ENCODE measurements around the gene YTHDF1. TPM values are rescaled to one million over a fixed set of nuclear protein-coding genes. Genes with fewer than 3 reads are reported as not detected.

Gene YTHDF1
- total and polyA plus RNA-seq, 2 of the 8 experiments (the other 6 are each of a cell fraction or from before 2014, with no cell fraction given): 32.8 to 66.0 TPM

DNA sequence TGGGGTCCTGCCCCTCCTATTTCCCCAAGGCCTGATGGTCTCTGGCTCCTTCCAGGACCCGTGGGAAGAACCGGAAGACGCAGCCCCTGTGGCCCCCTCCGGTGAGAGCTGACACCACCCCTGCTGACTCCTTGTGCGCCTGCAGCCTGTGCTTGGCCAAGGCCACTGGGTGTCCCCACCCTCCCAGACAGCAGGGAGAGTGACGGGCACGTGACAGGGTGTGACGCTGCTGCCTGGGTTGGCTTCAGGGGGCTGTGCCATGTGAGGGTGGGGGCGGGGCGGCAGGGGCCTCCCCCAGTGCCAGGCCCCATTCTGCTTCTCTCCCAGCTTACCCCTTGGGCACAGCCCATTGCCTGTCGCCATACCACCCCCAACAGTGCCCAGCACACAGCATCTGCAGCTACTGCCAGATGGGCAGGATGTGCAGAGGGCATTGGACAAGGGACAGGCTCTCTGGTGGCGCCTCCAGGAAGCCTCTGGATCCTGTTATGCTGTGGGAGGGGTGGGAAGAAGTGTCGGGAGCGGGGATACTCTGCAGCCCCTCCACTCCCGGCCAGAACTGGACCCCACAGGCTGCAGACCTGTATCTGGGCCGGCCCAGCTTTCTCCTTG lies 22.7 kb upstream of the YTHDF1 start:
- no peak overlapping the region for H3K14ac ChIP-seq (ENCODE audit: insufficient read length)
- H2BK120ac ChIP-seq (replicated peaks; ENCODE audit: low read depth, low read length): no peak overlapping the region
- no peaks in the 10 kb centered on the region for H3K79me1 ChIP-seq (ENCODE audit: low read depth, low read length)
- no peak overlapping the region for H2BK5ac ChIP-seq (ENCODE audit: low read depth, low read length)
- H3K27ac ChIP-seq (ENCODE audit: low read depth, low read length): no peak overlapping the region
- H4K8ac ChIP-seq (ENCODE audit: extremely low read depth, insufficient read depth, low read length): no peak overlapping the region
- H3K36me3 ChIP-seq (ENCODE audit: control insufficient read depth in 2 of 4, insufficient read depth in 4 of 4, low read length in 3 of 4): no peaks in the 10 kb centered on the region
- no peaks in the 10 kb centered on the region for H3K9me3 ChIP-seq (ENCODE audit: insufficient read depth in 2 of 2, low read depth in 1 of 2, low read length in 1 of 2)
- no peaks in the 10 kb centered on the region for H4K20me1 ChIP-seq (replicated peaks in 1 of 2; ENCODE audit: control insufficient read depth in 1 of 2, insufficient read depth in 2 of 2, low read length in 2 of 2)
- no peaks in the 10 kb centered on the region for H3K23me2 ChIP-seq (ENCODE audit: low read depth, low read length)
- no peak overlapping the region for H3K4me3 ChIP-seq (ENCODE audit: extremely low read depth in 1 of 4, insufficient read depth in 2 of 4, low read depth in 3 of 4, low read length in 4 of 4)
- no peak overlapping the region for H2BK20ac ChIP-seq (ENCODE audit: low read length)
- ChIA-PET CTCF (ENCODE audit: partially characterized antibody) (interaction anchor here (0.6 to 10.9 kb wide), 7 partner anchors 9 to 143 kb away, joined by 3 to 199 read pairs (median 5); no protein-coding TSS in a partner anchor), POLR2A (ENCODE audit: partially characterized antibody) (interaction anchor here (0.8 to 1.7 kb wide), 3 partner anchors 15 to 24 kb away, joined by 3 to 6 read pairs (median 5); partner anchors contain the start of gene NKAIN4)
- FAIRE-seq (no peak), DNase-seq (ENCODE audit: low read depth in 1 of 2, low spot score in 2 of 2) (no peak)
- no peak overlapping the region for H3K4ac ChIP-seq (replicated peaks; ENCODE audit: insufficient read length, low read depth, low read length)
- no peak overlapping the region for H3K23ac ChIP-seq (ENCODE audit: insufficient read length)
- H3K4me2 ChIP-seq (ENCODE audit: insufficient read depth in 1 of 2, low read depth in 2 of 2, low read length in 2 of 2): no peak overlapping the region
- WGBS, 2 experiments (ENCODE audit: extremely low coverage in 1 of 2, insufficient coverage in 1 of 2, insufficient read length in 1 of 2, insufficient replicate concordance in 2 of 2, low coverage in 1 of 2, low lambda C conversion rate in 2 of 2, missing lambda C conversion rate in 1 of 2): 82% methylated on average over 12 of the region's 16 CpGs; no CpG with 5 or more reads in 1 of the 2 experiments
- H3K4me1 ChIP-seq (replicated peaks in 1 of 4; ENCODE audit: control insufficient read depth in 3 of 4, insufficient read depth in 4 of 4, low read length in 3 of 4): peaks cover 0 to 17% (median 9%) of the 10 kb centered on the region in 4 experiments; a peak in 4 of 7 replicates
- H4K91ac ChIP-seq (replicated peaks; ENCODE audit: insufficient read length, low read length): no peak overlapping the region
- no peak overlapping the region for H3K9ac ChIP-seq (replicated peaks in 1 of 4; ENCODE audit: extremely low read depth in 1 of 4, low read depth in 3 of 4, low read length in 3 of 4)
- H4K5ac ChIP-seq (ENCODE audit: insufficient read length, low read depth, low read length): no peak overlapping the region
- H2AK5ac ChIP-seq (ENCODE audit: low read depth, low read length): no peak overlapping the region
- no peaks in the 10 kb centered on the region for H3K79me2 ChIP-seq (ENCODE audit: control insufficient read depth in 1 of 2, insufficient read depth in 2 of 2, low read length in 2 of 2)
- no peak overlapping the region for H2AFZ ChIP-seq (ENCODE audit: low read length)
- H3K56ac ChIP-seq (replicated peaks; ENCODE audit: insufficient read length, low read depth, low read length): no peak overlapping the region
- no peak overlapping the region for H2BK12ac ChIP-seq (ENCODE audit: low read depth, low read length)
- H3K18ac ChIP-seq (ENCODE audit: extremely low read depth, low read length): no peak overlapping the region
- no peak overlapping the region for H2BK15ac ChIP-seq (ENCODE audit: low read length)
- H3K27me3 ChIP-seq (replicated peaks in 1 of 4; ENCODE audit: control insufficient read depth in 3 of 4, extremely low read depth in 1 of 4, insufficient read depth in 3 of 4, low read length in 3 of 4): peaks cover 0 to under 1% (median under 1%) of the 10 kb centered on the region in 4 experiments; a peak in 1 of 7 replicates
- TF ChIP-seq EGR1 (IDR thresholded peaks at IDR 0.05; ENCODE audit: borderline replicate concordance, low read depth, low read length) (no peak), POU5F1 (IDR thresholded peaks at IDR 0.05; ENCODE audit: low read depth, low read length) (no peak), SIN3A (conservative IDR thresholded peaks at IDR 0.05 in 1 of 2, IDR thresholded peaks at IDR 0.05 in 1 of 2; ENCODE audit: low read depth in 1 of 2, low read length in 2 of 2) (no peak), KDM5A (IDR thresholded peaks at IDR 0.05; ENCODE audit: low read length) (no peak), TAF7 (optimal IDR thresholded peaks at IDR 0.05; ENCODE audit: borderline replicate concordance, low read depth, low read length) (no peak), GABPA (IDR thresholded peaks at IDR 0.05; ENCODE audit: borderline replicate concordance, insufficient read depth, low read length) (no peak), FOSL1 (IDR thresholded peaks at IDR 0.05; ENCODE audit: insufficient read depth, low read depth, low read length) (no peak)
- TF ChIP-seq, protein P1, sequence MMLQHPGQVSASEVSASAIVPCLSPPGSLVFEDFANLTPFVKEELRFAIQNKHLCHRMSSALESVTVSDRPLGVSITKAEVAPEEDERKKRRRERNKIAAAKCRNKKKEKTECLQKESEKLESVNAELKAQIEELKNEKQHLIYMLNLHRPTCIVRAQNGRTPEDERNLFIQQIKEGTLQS (IDR thresholded peaks at IDR 0.05; ENCODE audit: insufficient read depth, low read depth, low read length): no peak
- TF ChIP-seq, protein P2, sequence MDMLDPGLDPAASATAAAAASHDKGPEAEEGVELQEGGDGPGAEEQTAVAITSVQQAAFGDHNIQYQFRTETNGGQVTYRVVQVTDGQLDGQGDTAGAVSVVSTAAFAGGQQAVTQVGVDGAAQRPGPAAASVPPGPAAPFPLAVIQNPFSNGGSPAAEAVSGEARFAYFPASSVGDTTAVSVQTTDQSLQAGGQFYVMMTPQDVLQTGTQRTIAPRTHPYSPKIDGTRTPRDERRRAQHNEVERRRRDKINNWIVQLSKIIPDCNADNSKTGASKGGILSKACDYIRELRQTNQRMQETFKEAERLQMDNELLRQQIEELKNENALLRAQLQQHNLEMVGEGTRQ (IDR thresholded peaks at IDR 0.05; ENCODE audit: low read length): no peak
- TF ChIP-seq, protein P3, sequence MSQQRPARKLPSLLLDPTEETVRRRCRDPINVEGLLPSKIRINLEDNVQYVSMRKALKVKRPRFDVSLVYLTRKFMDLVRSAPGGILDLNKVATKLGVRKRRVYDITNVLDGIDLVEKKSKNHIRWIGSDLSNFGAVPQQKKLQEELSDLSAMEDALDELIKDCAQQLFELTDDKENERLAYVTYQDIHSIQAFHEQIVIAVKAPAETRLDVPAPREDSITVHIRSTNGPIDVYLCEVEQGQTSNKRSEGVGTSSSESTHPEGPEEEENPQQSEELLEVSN (IDR thresholded peaks at IDR 0.05): no peak

Measured in H1 (cell line).